Activated T-cell treated with anti-CD3 and anti-CD28 coated beads for 1 hour (primary cell): ENCODE results near the gene CGA.
A peak's percentile ranks its signal among the peaks of the same experiment; 100 is the strongest.

Experiments used
- DNase-seq: peaks from one replicate; pipeline ENCODE4 v3.0.0-alpha.2; 2020; ENCODE audit warnings: low read depth

The CGA gene

GRCh38 chr6:87088076-87088475, 6.8 kb downstream of the CGA start:
- no peak for DNase-seq

- no peak for DNase-seq
These were observed 12.7 kb downstream of the CGA start for GRCh38 chr6:87082160-87082721.

GRCh38 chr6:87078983-87079616, 15.8 kb downstream of the CGA start:
- peak; percentile 35 for DNase-seq

- no peak for DNase-seq
These were observed 19.7 kb downstream of the CGA start for GRCh38 chr6:87075168-87075567.

- no peak for DNase-seq
These were observed 20.7 kb downstream of the CGA start for GRCh38 chr6:87074101-87074621.

- DNase-seq: no peak
These were observed 23.2 kb downstream of the CGA start for GRCh38 chr6:87071683-87072082.

- DNase-seq: no peak
These were observed 24.2 kb downstream of the CGA start for GRCh38 chr6:87070741-87071140.

- DNase-seq: no peak
These were observed 26.1 kb downstream of the CGA start for GRCh38 chr6:87068795-87069194.

- no peak for DNase-seq
These were observed 28.2 kb downstream of the CGA start for GRCh38 chr6:87066449-87067333.

GRCh38 chr6:87065117-87065516, 29.8 kb downstream of the CGA start:
- DNase-seq: no peak

GRCh38 chr6:87059943-87060342, 35.0 kb downstream of the CGA start:
- DNase-seq: no peak

- DNase-seq: no peak
These were observed 40.6 kb downstream of the CGA start for GRCh38 chr6:87054143-87054833.

GRCh38 chr6:87053312-87053711, 41.6 kb downstream of the CGA start:
- no peak for DNase-seq

- no peak for DNase-seq
These were observed 45.1 kb downstream of the CGA start for GRCh38 chr6:87049779-87050178.

GRCh38 chr6:87045521-87046075, 49.3 kb downstream of the CGA start:
- DNase-seq: no peak

GRCh38 chr6:87040729-87041128, 54.2 kb downstream of the CGA start:
- no peak for DNase-seq
